Adipose tissue (tissue), 3 donors: Measurements from ENCODE around the gene PPTC7. TPM values are rescaled to one million over a fixed set of nuclear protein-coding genes. Genes with fewer than 3 reads are reported as not detected.
"Not testable (repeated sequence)": the region's sequence is repeated elsewhere in the genome, so short reads cannot be mapped to it uniquely, and the experiment has no call there.

Experiments
- H3K27ac ChIP-seq: one replicate; pipeline ENCODE4 v1.5.1; 2013; ENCODE audit warnings: low read depth, low read length
- WGBS, 3 donors: extraction: QIAGEN DNeasy Blood & Tissue Kit; methylation state at CpG; one replicate each; pipeline ENCODE4 v1.1.7; 2013; 5-methylcytosine and 5-hydroxymethylcytosine counted together
- polyA plus RNA-seq, 3 donors: library from polyadenylated mRNA; stranded (reverse); fragments of 200-250 nt; gene quantifications; one replicate each; pipeline ENCODE4 v1.2.3, GENCODE V29; 2013
- donor health status: healthy with polysubstance abuse.
- donor health status: Bipolar disorder and iron deficiency.
- donor health status: healthy.

Gene PPTC7
- 10 to 100 TPM in 2 of 3 donors, 1 to 10 TPM in 1; 6.9 to 21.9 (median 11.7) TPM for polyA plus RNA-seq

DNA sequence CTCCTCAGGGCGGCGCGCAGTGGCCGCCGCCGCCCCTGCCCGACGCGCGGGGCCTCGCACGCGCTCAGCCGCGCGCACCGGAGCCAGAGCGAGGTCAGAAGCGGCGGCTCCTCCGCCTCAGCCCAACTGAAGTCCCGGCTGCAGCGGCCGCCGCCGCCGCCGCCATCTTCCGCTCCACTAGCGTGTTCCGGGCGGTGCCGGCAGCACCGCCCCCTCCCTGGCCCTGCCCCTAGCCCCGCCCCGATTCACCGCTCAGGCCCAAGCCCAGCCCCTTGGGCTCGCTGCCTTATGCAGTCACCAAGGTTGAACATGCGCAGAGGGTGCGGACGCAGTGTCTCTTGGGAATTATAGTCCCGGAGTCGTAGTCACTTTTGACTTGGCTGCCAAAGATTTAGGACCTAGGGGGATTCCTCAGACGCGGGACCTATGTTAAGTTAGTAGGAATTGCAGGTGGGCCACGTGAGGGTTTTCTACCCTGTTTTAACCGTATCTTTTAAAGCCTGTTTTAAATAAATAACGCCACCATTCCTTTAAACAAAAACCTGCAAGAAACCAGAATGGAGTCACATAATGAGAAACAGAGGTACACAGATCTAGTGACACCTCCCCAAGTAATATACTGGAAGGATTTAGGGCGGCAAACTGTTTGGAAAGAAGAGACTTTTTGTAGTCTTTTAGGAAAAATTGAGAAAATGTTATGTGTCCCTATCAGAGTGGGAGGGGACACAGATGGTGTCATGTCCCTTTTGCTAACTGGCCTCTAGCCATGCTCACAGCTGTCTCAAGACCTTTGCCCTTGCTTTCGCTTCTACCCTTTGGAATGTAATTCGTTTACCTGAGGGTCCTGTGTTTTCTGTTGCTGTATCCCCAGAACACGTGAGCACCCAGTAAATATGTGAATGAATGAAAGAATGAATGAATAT is at the start of gene PPTC7:
PPTC7 (minus strand) TSS at position 182 of the 923 bp plus-strand sequence. CDS start 287 bp downstream, outside the sequence.
- H3K27ac ChIP-seq = peak within 1 kb of the TSS; percentile 30
- 1 to 3% (median 2%) methylated on average over 38 to 52 of the region's 52 CpGs for WGBS, 3 donors

DNA sequence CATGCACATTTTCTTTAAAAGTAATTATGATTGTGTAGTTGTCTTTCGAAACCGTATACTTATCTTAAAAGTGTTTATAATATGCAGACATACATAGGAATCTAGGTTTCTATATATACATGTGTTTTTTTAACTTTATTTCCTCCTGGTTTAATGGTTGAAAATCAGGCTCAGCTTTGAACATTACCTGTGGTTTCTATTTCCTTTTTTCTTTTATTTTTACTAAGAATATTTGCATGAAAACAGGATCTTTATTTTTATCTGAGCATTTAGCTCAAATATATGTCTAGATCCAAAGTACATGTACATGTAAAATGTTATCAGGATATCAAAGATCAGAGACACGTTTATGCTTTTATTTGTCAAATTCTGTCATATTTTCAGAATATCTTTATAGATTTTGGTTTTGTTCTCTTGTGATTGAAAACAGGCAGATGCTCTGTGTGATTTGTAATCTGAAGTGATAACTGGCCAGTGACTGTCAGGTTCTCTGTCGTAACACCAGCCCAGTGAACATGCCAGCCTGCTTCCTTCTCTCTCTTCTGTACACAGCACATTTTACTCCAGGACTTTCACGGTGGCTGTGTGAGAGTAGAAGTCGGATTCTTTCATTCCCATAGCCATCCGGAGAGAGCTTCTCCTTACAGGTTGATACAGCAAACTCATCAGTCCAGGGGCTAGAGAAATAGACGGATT is 44.5 kb upstream of the PPTC7 start:
- H3K27ac ChIP-seq = no peak overlapping the region
- 69 to 84% (median 72%) methylated on average over 8 of the region's 8 CpGs for WGBS, 3 donors

- 82 to 98% (median 86%) methylated on average over 3 of the region's 3 CpGs for WGBS, 3 donors
- no peak overlapping the region for H3K27ac ChIP-seq
Measured at GRCh38 chr12:110622582-110622981, 39.5 kb upstream of the PPTC7 start.

DNA sequence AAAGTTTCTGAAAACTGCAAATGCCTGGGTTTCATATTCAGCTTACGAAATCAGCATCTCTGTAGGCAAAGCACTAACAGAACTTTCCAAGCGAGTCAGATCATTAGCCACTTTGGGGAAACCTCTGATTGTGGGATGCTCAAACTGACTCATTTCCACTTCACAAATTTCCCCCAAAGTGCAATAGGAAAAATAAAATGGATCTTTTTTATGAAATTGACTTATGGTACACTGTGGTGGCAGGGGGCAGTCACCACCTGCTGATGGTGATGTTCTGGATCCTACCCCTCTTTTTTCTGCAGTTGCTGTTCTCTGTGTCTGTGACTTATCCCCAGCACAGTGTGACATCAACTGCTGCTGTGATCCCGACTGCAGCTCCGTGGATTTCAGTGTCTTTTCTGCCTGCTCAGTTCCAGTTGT is 36.4 kb upstream of the PPTC7 start:
- 77 to 86% (median 82%) methylated on average over 4 of the region's 4 CpGs for WGBS, 3 donors
- H3K27ac ChIP-seq = no peak overlapping the region

GRCh38 chr12:110616471-110617115 is 33.5 kb upstream of the PPTC7 start:
- no peak overlapping the region for H3K27ac ChIP-seq
- 84 to 93% (median 91%) methylated on average over 5 of the region's 5 CpGs for WGBS, 3 donors

DNA sequence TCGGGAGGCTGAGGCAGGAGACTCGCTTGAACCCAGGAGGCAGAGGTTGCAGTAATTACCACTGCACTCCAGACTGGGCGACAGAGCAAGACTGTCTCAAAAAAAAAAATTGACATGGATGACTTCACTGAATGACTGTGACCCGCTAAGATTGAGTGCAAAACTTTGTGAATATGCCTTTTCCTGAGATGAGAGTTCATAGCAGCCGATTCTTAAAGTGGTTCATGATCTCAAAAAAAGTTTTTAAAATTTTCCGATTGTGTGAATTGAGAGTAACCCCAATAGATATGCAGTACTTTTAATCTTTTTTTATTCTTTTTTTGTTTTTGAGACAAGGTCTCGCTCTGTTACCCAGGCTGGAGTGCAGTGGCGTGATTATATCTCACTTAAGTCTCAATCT is 32.1 kb upstream of the PPTC7 start:
- 87 to 92% (median 87%) methylated on average over 8 of the region's 8 CpGs for WGBS, 3 donors
- no peak overlapping the region for H3K27ac ChIP-seq

GRCh38 chr12:110613771-110614684 is 30.9 kb upstream of the PPTC7 start, which contains the start of gene TCTN1:
Gene TCTN1 (plus strand): TSS chr12:110614129. CDS start chr12:110614183, 54 bp downstream.
- WGBS, 3 donors = 2 to 3% (median 2%) methylated on average over 57 to 60 of the region's 60 CpGs
- H3K27ac ChIP-seq = peak within 1 kb of the TSS; percentile 31

DNA sequence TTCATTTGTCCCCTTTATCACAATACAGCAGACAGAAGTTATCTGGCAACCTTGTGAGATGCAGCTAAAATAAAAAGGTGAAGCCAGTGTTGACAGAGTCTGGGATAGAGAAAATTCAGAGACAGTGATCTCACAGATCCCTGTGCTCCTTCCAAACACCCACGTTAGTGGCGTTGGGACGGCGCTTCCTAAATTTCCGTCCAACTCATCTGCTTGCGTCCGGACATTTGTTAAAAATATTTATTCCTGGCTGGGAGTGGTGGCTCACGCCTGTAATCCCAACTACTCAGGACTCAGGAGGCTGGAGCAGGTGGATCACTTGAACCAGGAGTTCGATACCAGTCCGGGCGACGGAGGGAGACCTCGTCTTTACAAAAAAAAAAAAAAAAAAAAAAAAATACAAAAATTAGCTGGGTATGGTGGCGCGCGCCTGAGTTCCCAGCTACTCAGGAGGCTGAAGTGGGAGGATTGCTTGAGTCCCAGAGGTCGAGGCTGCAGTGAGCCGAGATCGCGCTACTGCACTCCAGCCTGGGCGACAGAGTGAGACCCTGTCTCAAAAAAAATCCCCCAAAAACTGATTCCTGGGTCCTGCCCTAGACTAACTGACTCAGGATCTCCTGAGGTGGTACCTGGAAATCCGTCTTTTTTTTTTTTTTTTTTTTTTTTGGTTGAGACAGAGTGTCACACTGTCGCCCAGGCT is 30.1 kb upstream of the PPTC7 start:
- no peak overlapping the region for H3K27ac ChIP-seq
- WGBS, 3 donors = 73 to 82% (median 76%) methylated on average over 22 to 23 of the region's 23 CpGs

GRCh38 chr12:110606253-110606611 is 23.1 kb upstream of the PPTC7 start:
- 88% methylated on average over 8 of the region's 8 CpGs for WGBS, 3 donors
- no peak overlapping the region for H3K27ac ChIP-seq

GRCh38 chr12:110602085-110602814 is 19.1 kb upstream of the PPTC7 start:
- H3K27ac ChIP-seq = not testable (repeated sequence)
- WGBS, 3 donors = 50 to 63% (median 58%) methylated on average over 14 of the region's 14 CpGs

DNA sequence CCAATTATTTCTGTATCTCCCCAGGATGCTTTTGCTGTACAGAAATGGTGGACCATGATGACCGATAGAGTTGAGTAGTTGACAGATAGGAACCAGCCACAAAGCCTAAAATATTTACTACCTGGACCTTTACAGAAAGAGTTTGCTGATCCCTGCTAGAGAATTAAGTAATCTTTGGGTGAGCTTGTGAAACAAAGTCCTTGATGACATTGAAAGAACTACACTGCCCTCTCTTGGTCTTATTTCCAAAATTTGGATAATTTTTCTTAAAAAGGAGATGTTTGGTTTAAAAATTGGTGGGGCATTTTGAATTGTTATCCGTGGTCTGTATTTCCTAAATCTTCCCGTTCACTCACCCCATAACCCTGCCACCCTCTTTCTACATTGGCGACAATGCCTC is 17.1 kb upstream of the PPTC7 start:
- 24 to 32% (median 30%) methylated on average over 4 of the region's 4 CpGs for WGBS, 3 donors
- H3K27ac ChIP-seq = no peak overlapping the region

GRCh38 chr12:110599334-110599733 is 16.2 kb upstream of the PPTC7 start:
- WGBS, 3 donors = 63 to 82% (median 64%) methylated on average over 4 of the region's 4 CpGs
- H3K27ac ChIP-seq = no peak overlapping the region

- H3K27ac ChIP-seq = no peak overlapping the region
- 58 to 96% (median 64%) methylated on average over 1 of the region's 1 CpG for WGBS, 3 donors
Measured at GRCh38 chr12:110597885-110598284, 14.8 kb upstream of the PPTC7 start.

DNA sequence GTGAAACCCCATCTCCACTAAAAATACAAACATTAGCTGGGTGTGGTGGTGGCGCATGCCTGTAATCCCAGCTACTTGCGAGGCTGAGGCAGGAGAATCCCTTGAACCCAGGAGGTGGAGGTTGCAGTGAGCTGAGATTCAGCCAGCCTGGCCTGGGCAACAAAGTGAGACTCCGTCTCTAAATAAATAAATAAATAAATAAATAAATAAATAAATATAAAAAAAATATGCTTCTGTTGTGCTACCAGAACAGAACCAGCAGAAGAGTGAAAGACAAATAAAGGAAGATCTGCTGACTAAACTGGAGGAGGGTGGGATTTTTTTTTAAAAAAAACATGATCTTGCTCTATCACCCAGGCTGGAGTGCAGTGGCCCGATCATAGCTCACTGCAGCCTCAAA is 9.8 kb upstream of the PPTC7 start:
- 88 to 94% (median 94%) methylated on average over 4 of the region's 4 CpGs for WGBS, 3 donors
- H3K27ac ChIP-seq = not testable (repeated sequence)

DNA sequence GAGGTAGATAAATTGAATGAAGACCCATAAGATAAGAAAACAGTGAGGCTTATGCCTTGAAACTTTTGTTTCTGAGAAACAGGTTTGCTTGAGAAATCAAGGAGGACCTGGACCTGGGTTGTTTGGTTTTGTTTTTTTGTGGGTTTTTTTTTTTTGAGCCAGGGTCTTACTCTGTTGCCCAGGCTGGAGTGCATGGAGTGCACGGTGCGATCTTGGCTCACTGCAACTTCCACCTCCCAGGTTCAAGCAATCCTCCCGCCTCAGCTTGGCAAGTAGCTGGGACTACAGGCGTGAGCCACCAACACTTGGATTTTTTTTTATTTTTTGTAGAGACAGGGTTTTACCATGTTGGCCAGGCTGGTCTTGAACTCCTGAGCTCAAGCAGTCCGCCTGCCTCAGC is 9.0 kb upstream of the PPTC7 start:
- peak overlapping the region; percentile 41 for H3K27ac ChIP-seq
- WGBS, 3 donors = 57 to 91% (median 83%) methylated on average over 5 of the region's 5 CpGs

DNA sequence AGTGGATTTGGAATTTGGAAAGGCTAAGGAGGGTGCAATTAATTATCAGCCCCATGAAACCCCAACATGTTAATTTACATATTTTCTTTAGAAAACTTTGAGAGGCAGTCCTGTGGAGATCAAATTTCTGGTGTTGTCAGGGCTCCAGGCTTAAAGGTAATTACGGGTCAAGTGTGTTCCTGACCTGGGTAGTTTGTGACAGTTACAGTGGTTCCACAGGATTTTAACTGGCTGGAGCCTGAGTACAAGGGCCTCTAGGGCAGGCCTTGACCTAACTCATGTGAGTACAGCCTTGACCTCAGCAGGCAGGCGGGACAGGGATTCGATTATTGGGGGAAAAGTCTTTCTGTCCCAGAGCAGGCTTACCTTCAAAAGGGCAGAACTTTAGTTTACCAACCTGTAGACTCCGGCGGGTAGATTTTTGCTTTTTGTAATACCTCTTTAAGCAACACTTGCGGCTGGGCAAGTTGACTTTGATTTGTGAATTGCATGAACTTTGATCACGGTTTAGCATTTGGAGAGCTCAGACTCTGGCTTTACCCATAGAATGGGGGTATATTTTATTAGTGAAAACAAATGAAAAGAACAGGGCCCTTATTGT is 8.4 kb upstream of the PPTC7 start:
- WGBS, 3 donors = 26 to 68% (median 63%) methylated on average over 7 of the region's 7 CpGs
- H3K27ac ChIP-seq = peak overlapping the region; percentile 41
